Right forelimb (tissue), 1 donor: ENCODE data around the gene TPPP2.
"Not testable (repeated sequence)": the region's sequence is repeated elsewhere in the genome, so short reads cannot be mapped to it uniquely, and the experiment has no call there.

ENCODE experiments used
- DNase-seq: peaks from one replicate; pipeline ENCODE4 v3.0.0-alpha.2; 2018

TPPP2 gene

GRCh38 chr14:21029917-21030316, at the start of gene TPPP2:
TPPP2 (plus strand) TSS chr14:21030217; CDS start chr14:21030582, 365 bp downstream.
- peak; percentile 2 for DNase-seq

GRCh38 chr14:20980906-20981305, 49.1 kb upstream of the TPPP2 start:
- no peak for DNase-seq

GRCh38 chr14:20982646-20983369, 47.2 kb upstream of the TPPP2 start:
- no peak for DNase-seq

- DNase-seq, result not testable (repeated sequence)
Observed at GRCh38 chr14:20985650-20986049, 44.4 kb upstream of the TPPP2 start.

- DNase-seq, result no peak
Observed at GRCh38 chr14:20986811-20987210, 43.2 kb upstream of the TPPP2 start.

- no peak for DNase-seq
Observed at GRCh38 chr14:20988717-20989470, 41.1 kb upstream of the TPPP2 start.

GRCh38 chr14:20989471-20989786, 40.6 kb upstream of the TPPP2 start:
- no peak for DNase-seq

- DNase-seq, result peak; percentile 92
Observed at GRCh38 chr14:20989787-20990600, 40.0 kb upstream of the TPPP2 start, which contains the start of gene METTL17. METTL17 (plus strand) TSS chr14:20989980; CDS start chr14:20990003, 23 bp downstream.

- DNase-seq, result no peak
Observed at GRCh38 chr14:20996521-20996920, 33.5 kb upstream of the TPPP2 start.

GRCh38 chr14:20997115-20997514, 32.9 kb upstream of the TPPP2 start:
- no peak for DNase-seq

- no peak for DNase-seq
Observed at GRCh38 chr14:20997564-20997963, 32.5 kb upstream of the TPPP2 start.

GRCh38 chr14:20998139-20998538, 31.9 kb upstream of the TPPP2 start:
- no peak for DNase-seq

- no peak for DNase-seq
Observed at GRCh38 chr14:20998674-20999366, 31.2 kb upstream of the TPPP2 start, which contains the start of gene SLC39A2. SLC39A2 (plus strand) TSS chr14:20999293; CDS start chr14:20999447, 154 bp downstream.

- DNase-seq, result no peak
Observed at GRCh38 chr14:20999591-20999990, 30.4 kb upstream of the TPPP2 start.

GRCh38 chr14:21001218-21001617, 28.8 kb upstream of the TPPP2 start:
- DNase-seq, result no peak

- no peak for DNase-seq
Observed at GRCh38 chr14:21003788-21004346, 26.1 kb upstream of the TPPP2 start.

- not testable (repeated sequence) for DNase-seq
Observed at GRCh38 chr14:21009721-21010120, 20.3 kb upstream of the TPPP2 start.

- DNase-seq, result no peak
Observed at GRCh38 chr14:21011136-21011535, 18.9 kb upstream of the TPPP2 start.

- DNase-seq, result peak; percentile 91
Observed at GRCh38 chr14:21014761-21015190, 15.2 kb upstream of the TPPP2 start.

GRCh38 chr14:21015312-21015711, 14.7 kb upstream of the TPPP2 start:
- DNase-seq, result no peak

GRCh38 chr14:21016413-21017190, 13.4 kb upstream of the TPPP2 start:
- no peak for DNase-seq
